Large intestine (tissue), 3 donors: ENCODE data around the gene SMIM20. TPM values are rescaled to one million over a fixed set of nuclear protein-coding genes. Genes with fewer than 3 reads are reported as not detected.

Source experiments
- DNase-seq, 2 donors: peaks; one replicate each; pipeline versions ENCODE4 v3.0.0 to v3.0.0-alpha.2; 2013
- H3K27ac ChIP-seq: one replicate; pipeline ENCODE4 v1.5.1; 2013; ENCODE audit warnings: low read length
- H3K27me3 ChIP-seq: 2 replicates; pipeline ENCODE4 v1.6.1; 2013; ENCODE audit warnings: low read length; ENCODE audit not compliant: control insufficient read depth, insufficient read depth
- H3K36me3 ChIP-seq: 2 replicates; pipeline ENCODE4 v1.6.1; 2013; ENCODE audit warnings: low read length; ENCODE audit not compliant: control insufficient read depth, insufficient read depth
- H3K4me1 ChIP-seq: one replicate; pipeline ENCODE4 v1.6.1; 2013; ENCODE audit warnings: low read length; ENCODE audit not compliant: control insufficient read depth, insufficient read depth
- H3K4me3 ChIP-seq: one replicate; pipeline ENCODE4 v1.5.1; 2013; ENCODE audit warnings: low read length
- H3K9me3 ChIP-seq: one replicate; pipeline ENCODE4 v1.6.1; 2013; ENCODE audit warnings: mild to moderate bottlenecking, low read depth, low read length, moderate library complexity; ENCODE audit not compliant: control insufficient read depth
- WGBS: methylation state at CpG from one replicate; pipeline ENCODE4 v1.1.5; 2013; ENCODE audit warnings: low lambda C conversion rate; ENCODE audit not compliant: insufficient coverage; 5-methylcytosine and 5-hydroxymethylcytosine counted together
- polyA plus RNA-seq: library from polyadenylated mRNA; unstranded; fragments of 120-200 nt; gene quantifications from one replicate; pipeline ENCODE4 v1.2.1, GENCODE V29; 2013

Gene SMIM20
- polyA plus RNA-seq, 1 donor, result 49.0 TPM

GRCh38 chr4:25875281-25875745, 38.7 kb upstream of the SMIM20 start:
- Histone ChIP-seq H3K9me3 (no peaks in the 10 kb centered on the region), H3K27ac (no peak overlapping the region), H3K27me3 (no peaks in the 10 kb centered on the region), H3K4me1 (no peaks in the 10 kb centered on the region), H3K4me3 (no peak overlapping the region), H3K36me3 (no peaks in the 10 kb centered on the region)
- no peak for DNase-seq
- 100% methylated on average over 2 of the region's 7 CpGs for WGBS

GRCh38 chr4:25878676-25879075, 35.3 kb upstream of the SMIM20 start:
- no peak overlapping the region for H3K27ac ChIP-seq
- WGBS, result 40% methylated on average over 2 of the region's 9 CpGs
- no peak for DNase-seq

GRCh38 chr4:25879091-25879584, 34.9 kb upstream of the SMIM20 start:
- H3K4me3 ChIP-seq, result no peak overlapping the region
- H3K27ac ChIP-seq, result no peak overlapping the region
- no peak for DNase-seq
- no peaks in the 10 kb centered on the region for H3K9me3 ChIP-seq
- no peaks in the 10 kb centered on the region for H3K36me3 ChIP-seq
- H3K4me1 ChIP-seq, result no peaks in the 10 kb centered on the region
- no peaks in the 10 kb centered on the region for H3K27me3 ChIP-seq
- no CpG with 5 or more reads among the region's 9 CpGs for WGBS

More at GRCh38 chr4:25878676-25879075, 35.3 kb upstream of the SMIM20 start:
- H3K27me3 ChIP-seq, result no peaks in the 10 kb centered on the region
- H3K4me3 ChIP-seq, result no peak overlapping the region
- H3K36me3 ChIP-seq, result no peaks in the 10 kb centered on the region
- H3K9me3 ChIP-seq, result no peaks in the 10 kb centered on the region
- no peaks in the 10 kb centered on the region for H3K4me1 ChIP-seq

- Histone ChIP-seq H3K9me3 (no peaks in the 10 kb centered on the region), H3K4me3 (no peak overlapping the region), H3K4me1 (no peaks in the 10 kb centered on the region), H3K36me3 (no peaks in the 10 kb centered on the region), H3K27ac (no peak overlapping the region), H3K27me3 (no peaks in the 10 kb centered on the region)
- WGBS, result 100% methylated on average over 1 of the region's 6 CpGs
- DNase-seq, result no peak
These were observed 34.4 kb upstream of the SMIM20 start for GRCh38 chr4:25879587-25879986.

- no peak overlapping the region for H3K27ac ChIP-seq
- no peaks in the 10 kb centered on the region for H3K36me3 ChIP-seq
- peak in 1 of 2 donors; percentile 22 for DNase-seq
- H3K4me3 ChIP-seq, result no peak overlapping the region
- 100% methylated on average over 3 of the region's 7 CpGs for WGBS
- H3K27me3 ChIP-seq, result no peaks in the 10 kb centered on the region
- no peaks in the 10 kb centered on the region for H3K9me3 ChIP-seq
- no peaks in the 10 kb centered on the region for H3K4me1 ChIP-seq
These were observed 33.9 kb upstream of the SMIM20 start for GRCh38 chr4:25879991-25880651.

- Histone ChIP-seq H3K27me3 (no peaks in the 10 kb centered on the region), H3K4me1 (no peaks in the 10 kb centered on the region), H3K9me3 (no peaks in the 10 kb centered on the region), H3K4me3 (no peak overlapping the region), H3K27ac (no peak overlapping the region), H3K36me3 (no peaks in the 10 kb centered on the region)
- 81% methylated on average over 3 of the region's 4 CpGs for WGBS
- no peak for DNase-seq
These were observed 32.8 kb upstream of the SMIM20 start for GRCh38 chr4:25881193-25881592.

GRCh38 chr4:25882226-25882625, 31.8 kb upstream of the SMIM20 start:
- H3K9me3 ChIP-seq, result no peaks in the 10 kb centered on the region
- DNase-seq, result no peak
- WGBS, result no CpG with 5 or more reads among the region's 4 CpGs
- no peaks in the 10 kb centered on the region for H3K4me1 ChIP-seq
- H3K27ac ChIP-seq, result no peak overlapping the region
- no peaks in the 10 kb centered on the region for H3K27me3 ChIP-seq
- H3K36me3 ChIP-seq, result no peaks in the 10 kb centered on the region
- H3K4me3 ChIP-seq, result no peak overlapping the region

GRCh38 chr4:25883565-25883964, 30.5 kb upstream of the SMIM20 start:
- Histone ChIP-seq H3K4me3 (no peak overlapping the region), H3K27ac (no peak overlapping the region), H3K27me3 (no peaks in the 10 kb centered on the region), H3K4me1 (no peaks in the 10 kb centered on the region), H3K36me3 (no peaks in the 10 kb centered on the region), H3K9me3 (no peaks in the 10 kb centered on the region)
- DNase-seq, result no peak
- WGBS, result no CpG with 5 or more reads among the region's 2 CpGs

GRCh38 chr4:25884031-25884782, 29.8 kb upstream of the SMIM20 start:
- 60% methylated on average over 1 of the region's 5 CpGs for WGBS
- Histone ChIP-seq H3K36me3 (no peaks in the 10 kb centered on the region), H3K27me3 (no peaks in the 10 kb centered on the region), H3K27ac (no peak overlapping the region), H3K4me1 (no peaks in the 10 kb centered on the region), H3K4me3 (no peak overlapping the region), H3K9me3 (no peaks in the 10 kb centered on the region)
- no peak for DNase-seq

- Histone ChIP-seq H3K9me3 (no peaks in the 10 kb centered on the region), H3K4me1 (no peaks in the 10 kb centered on the region)
These were observed 25.2 kb upstream of the SMIM20 start for GRCh38 chr4:25888781-25889180.

More at GRCh38 chr4:25888781-25889180, 25.2 kb upstream of the SMIM20 start:
- H3K36me3 ChIP-seq, result no peaks in the 10 kb centered on the region
- DNase-seq, result no peak
- H3K4me3 ChIP-seq, result no peak overlapping the region
- H3K27ac ChIP-seq, result no peak overlapping the region
- no peaks in the 10 kb centered on the region for H3K27me3 ChIP-seq
